ENCODE results near the gene TAF4. TPM values are rescaled to one million over a fixed set of nuclear protein-coding genes. Genes with fewer than 3 reads are reported as not detected.
A peak's percentile ranks its signal among the peaks of the same experiment; 100 is the strongest.

The TAF4 gene
- total and polyA plus RNA-seq, 2 of the 13 experiments (the other 11 are each of a cell fraction or from before 2014, with no cell fraction given): 5.9 to 12.0 TPM

GRCh38 chr20:62023935-62024334, 41.7 kb downstream of the TAF4 start:
- FAIRE-seq (peak; percentile 84), ATAC-seq (peak; percentile 77), DNase-seq (ENCODE audit: low spot score) (peak; percentile 66)
- POLR2A ChIA-PET: no interaction called here
- H3K4me3 ChIP-seq (replicated peaks in 1 of 3; ENCODE audit: insufficient read depth in 1 of 3, low read depth in 2 of 3, low read length in 3 of 3): no peak overlapping the region
- H3K36me3 ChIP-seq (replicated peaks in 1 of 2; ENCODE audit: control insufficient read depth in 1 of 2, insufficient read depth in 2 of 2, low read length in 2 of 2): no peaks in the 10 kb centered on the region
- 42% methylated on average over 11 of the region's 11 CpGs for WGBS (ENCODE audit: low lambda C conversion rate)
- H3K4me1 ChIP-seq (ENCODE audit: insufficient read depth, low read length): peaks cover 77% of the 10 kb centered on the region
- peak overlapping the region; percentile 13; the same call in 1 of the 2 replicates for H3K9ac ChIP-seq (ENCODE audit: insufficient read depth, low read depth, low read length)
- CTCF ChIA-PET (ENCODE audit: low intra/inter-chr PET ratio, low total read pairs): no interaction called here
- no peak overlapping the region for H2AFZ ChIP-seq (ENCODE audit: low read length)
- peak overlapping the region; percentile 39 for H3K4me2 ChIP-seq (ENCODE audit: low read depth, low read length)
- BruUV-seq (replicated peaks): no TSS peak
- no peaks in the 10 kb centered on the region for H3K27me3 ChIP-seq (ENCODE audit: control insufficient read depth in 1 of 2, insufficient read depth in 2 of 2, low read length in 2 of 2)
- H3K27ac ChIP-seq (ENCODE audit: extremely low read length, insufficient read depth, low read length): peak overlapping the region; percentile 65
- intact Hi-C loops (cut with micrococcal nuclease; ENCODE audit: unreplicated experiment) (no loop called here), in situ Hi-C loops (cut with HindIII; ENCODE audit: extremely low pct_ligation_motif_present, low pct_unique_long_range_greater_than_20kb) (no loop called here)
- peaks cover 26% of the 10 kb centered on the region; the same call in 1 of the 2 replicates for H4K20me1 ChIP-seq (ENCODE audit: insufficient read depth, low read length)
- no peaks in the 10 kb centered on the region for H3K9me3 ChIP-seq (ENCODE audit: low read length)
- H3K79me2 ChIP-seq (ENCODE audit: insufficient read depth, low read length): peaks cover 92% of the 10 kb centered on the region
- TF ChIP-seq ZNF362 (CRISPR knock-in tag; IDR thresholded peaks at IDR 0.05; ENCODE audit: borderline replicate concordance) (peak; percentile 77; the same call in 1 of the 2 replicates), SMAD1 (CRISPR knock-in tag; IDR thresholded peaks at IDR 0.05; ENCODE audit: borderline replicate concordance, low read depth) (no peak), ZNF607 (CRISPR knock-in tag; IDR thresholded peaks at IDR 0.05; ENCODE audit: borderline replicate concordance) (no peak), ZNF121 (CRISPR knock-in tag; IDR thresholded peaks at IDR 0.05) (peak; percentile 95), TAF15 (IDR thresholded peaks at IDR 0.05; ENCODE audit: low read depth, low read length, poor library complexity, severe bottlenecking) (no peak), ZNF563 (CRISPR knock-in tag; IDR thresholded peaks at IDR 0.05) (no peak), ZSCAN30 (CRISPR knock-in tag; IDR thresholded peaks at IDR 0.05) (no peak), ZFX (CRISPR knock-in tag; IDR thresholded peaks at IDR 0.05; ENCODE audit: low read depth) (peak; percentile 68), TEAD3 (CRISPR knock-in tag; optimal IDR thresholded peaks at IDR 0.05; ENCODE audit: borderline replicate concordance) (peak; percentile 49), ZKSCAN8 (CRISPR knock-in tag; IDR thresholded peaks at IDR 0.05; ENCODE audit: borderline replicate concordance) (no peak), FOXC1 (CRISPR knock-in tag; IDR thresholded peaks at IDR 0.05; ENCODE audit: borderline replicate concordance) (no peak), ARID4A (CRISPR knock-in tag; IDR thresholded peaks at IDR 0.05; ENCODE audit: borderline replicate concordance) (peak; percentile 52; the same call in 1 of the 2 replicates), ASH2L (IDR thresholded peaks at IDR 0.05; ENCODE audit: insufficient read length, low read depth, low read length) (peak; percentile 50), JUND (CRISPR knock-in tag; IDR thresholded peaks at IDR 0.05) (0 out of 2 replicates have a peak, but pooled peaks have one; percentile 37), ZNF354B (CRISPR knock-in tag; IDR thresholded peaks at IDR 0.05) (no peak), GMEB1 (CRISPR knock-in tag; IDR thresholded peaks at IDR 0.05; ENCODE audit: borderline replicate concordance) (no peak), LCORL (IDR thresholded peaks at IDR 0.05) (no peak), LCORL (CRISPR knock-in tag; IDR thresholded peaks at IDR 0.05) (peak; percentile 80), IRX3 (CRISPR knock-in tag; IDR thresholded peaks at IDR 0.05; ENCODE audit: borderline replicate concordance, low read depth) (no peak)

Measured in HepG2 (cell line).